Stimulated activated CD8-positive, alpha-beta memory T cell treated with anti-CD3 and anti-CD28 coated beads, Interleukin-4, amount 100 ng/mL, for 4 hours (primary cell): Measurements from ENCODE around the gene NFKB1.
"Not testable (repeated sequence)": the region's sequence is repeated elsewhere in the genome, so short reads cannot be mapped to it uniquely, and the experiment has no call there.

Source experiments
- DNase-seq, 2 donors: peaks; one replicate each; pipeline ENCODE4 v3.0.0-alpha.2; 2020; ENCODE audit warnings: low read depth in 2 of 2, low spot score in 1 of 2

Gene NFKB1

GRCh38 chr4:102619776-102620631 is 118.8 kb downstream of the NFKB1 start:
- not testable (repeated sequence) for DNase-seq

GRCh38 chr4:102620697-102621497 is 119.7 kb downstream of the NFKB1 start:
- DNase-seq, result no peak

GRCh38 chr4:102623622-102624021 is 122.5 kb downstream of the NFKB1 start:
- no peak for DNase-seq

- no peak for DNase-seq
Measured at GRCh38 chr4:102624505-102624904, 123.3 kb downstream of the NFKB1 start.

GRCh38 chr4:102625232-102625930 is 124.2 kb downstream of the NFKB1 start:
- peak in 1 of 2 donors; percentile 24 for DNase-seq

GRCh38 chr4:102627831-102628523 is 126.8 kb downstream of the NFKB1 start:
- no peak for DNase-seq

- DNase-seq, result no peak
Measured at GRCh38 chr4:102629673-102630072, 128.5 kb downstream of the NFKB1 start.

- no peak for DNase-seq
Measured at GRCh38 chr4:102631616-102632015, 130.5 kb downstream of the NFKB1 start.

GRCh38 chr4:102632241-102633065 is 131.3 kb downstream of the NFKB1 start:
- no peak for DNase-seq

GRCh38 chr4:102633100-102633499 is 131.9 kb downstream of the NFKB1 start:
- DNase-seq, result no peak

- no peak for DNase-seq
Measured at GRCh38 chr4:102637391-102637790, 136.2 kb downstream of the NFKB1 start.

- DNase-seq, result no peak
Measured at GRCh38 chr4:102638621-102639020, 137.5 kb downstream of the NFKB1 start.

- no peak for DNase-seq
Measured at GRCh38 chr4:102639598-102639997, 138.4 kb downstream of the NFKB1 start.

GRCh38 chr4:102640669-102641068 is 139.5 kb downstream of the NFKB1 start:
- no peak for DNase-seq

- no peak for DNase-seq
Measured at GRCh38 chr4:102641793-102642192, 140.6 kb downstream of the NFKB1 start.

- no peak for DNase-seq
Measured at GRCh38 chr4:102642631-102643298, 141.6 kb downstream of the NFKB1 start.

- no peak for DNase-seq
Measured at GRCh38 chr4:102647117-102647516, 146.0 kb downstream of the NFKB1 start.

GRCh38 chr4:102657206-102657605 is 156.0 kb downstream of the NFKB1 start:
- DNase-seq, result no peak

- no peak for DNase-seq
Measured at GRCh38 chr4:102663073-102663472, 161.9 kb downstream of the NFKB1 start.

- DNase-seq, result no peak
Measured at GRCh38 chr4:102665527-102665926, 164.4 kb downstream of the NFKB1 start.
